GM19324 (cell line): ENCODE results near the gene CDX4.
"Not testable (repeated sequence)": the region's sequence is repeated elsewhere in the genome, so short reads cannot be mapped to it uniquely, and the experiment has no call there.

Experiments used
- ATAC-seq: cut with Tn5 transposase; IDR thresholded peaks from one replicate; pipeline ENCODE4 v1.9.1; 2021; ENCODE audit warnings: mild to moderate bottlenecking, moderate library complexity; ENCODE audit not compliant: unreplicated experiment, low FRiP score

The CDX4 gene, protein sequence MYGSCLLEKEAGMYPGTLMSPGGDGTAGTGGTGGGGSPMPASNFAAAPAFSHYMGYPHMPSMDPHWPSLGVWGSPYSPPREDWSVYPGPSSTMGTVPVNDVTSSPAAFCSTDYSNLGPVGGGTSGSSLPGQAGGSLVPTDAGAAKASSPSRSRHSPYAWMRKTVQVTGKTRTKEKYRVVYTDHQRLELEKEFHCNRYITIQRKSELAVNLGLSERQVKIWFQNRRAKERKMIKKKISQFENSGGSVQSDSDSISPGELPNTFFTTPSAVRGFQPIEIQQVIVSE

DNA sequence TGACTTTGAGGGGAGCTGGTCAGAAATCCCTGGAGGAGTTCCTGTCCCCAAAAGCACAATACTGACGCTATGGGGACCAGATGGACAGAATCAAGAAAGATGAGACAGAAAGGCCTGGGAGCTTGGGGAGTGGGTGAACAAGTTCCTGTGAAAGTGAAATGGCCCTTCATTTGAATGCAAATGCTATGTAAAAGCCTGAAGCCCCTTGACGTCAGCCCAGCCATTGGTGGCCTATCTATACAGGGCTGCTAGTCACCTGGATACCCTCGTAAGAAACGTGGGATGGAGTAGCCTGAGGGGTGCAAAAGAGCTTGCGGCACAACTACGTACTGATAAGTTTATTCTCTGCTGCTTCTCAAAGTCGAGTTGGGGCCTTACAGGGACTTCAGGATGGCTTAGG lies at the start of gene CDX4:
CDX4 (plus strand) TSS at position 223 of the 400 bp plus-strand sequence. CDS start 201 bp downstream, outside the sequence.
- no peak for ATAC-seq

DNA sequence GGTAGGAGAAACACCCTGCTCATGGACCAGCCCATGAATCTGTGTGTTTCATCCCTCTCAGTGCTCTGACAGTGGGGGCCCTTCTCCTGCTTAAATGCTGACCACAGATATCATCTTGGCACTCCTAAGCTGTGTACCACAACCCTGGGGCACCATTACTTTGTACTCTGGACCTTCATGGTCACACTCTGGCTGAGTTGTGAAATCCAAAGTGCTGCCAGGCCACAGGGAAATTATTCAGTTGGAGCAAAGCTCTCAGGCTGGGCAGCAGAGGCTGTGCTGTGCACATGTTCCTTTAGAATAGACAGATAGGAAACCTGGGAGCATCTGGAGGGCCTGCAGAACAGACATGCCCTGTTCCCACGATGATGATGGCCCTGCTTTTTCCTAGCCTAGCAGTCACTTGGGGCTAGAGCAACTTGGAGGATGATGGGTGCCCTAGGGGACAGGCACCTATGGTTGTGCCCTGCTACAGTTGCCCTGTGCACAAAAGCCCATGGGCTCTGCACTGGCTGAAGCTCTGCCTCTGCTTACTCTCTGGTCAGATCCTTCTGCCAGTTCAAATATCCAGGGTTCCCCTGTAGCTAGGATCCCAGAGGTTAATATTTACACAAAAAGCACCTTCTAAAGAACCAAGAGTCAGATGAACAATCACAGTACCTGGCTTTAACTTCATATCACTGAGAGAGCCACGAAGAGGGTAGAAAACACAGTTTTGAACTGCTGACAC lies 48.5 kb upstream of the CDX4 start:
- ATAC-seq: no peak

DNA sequence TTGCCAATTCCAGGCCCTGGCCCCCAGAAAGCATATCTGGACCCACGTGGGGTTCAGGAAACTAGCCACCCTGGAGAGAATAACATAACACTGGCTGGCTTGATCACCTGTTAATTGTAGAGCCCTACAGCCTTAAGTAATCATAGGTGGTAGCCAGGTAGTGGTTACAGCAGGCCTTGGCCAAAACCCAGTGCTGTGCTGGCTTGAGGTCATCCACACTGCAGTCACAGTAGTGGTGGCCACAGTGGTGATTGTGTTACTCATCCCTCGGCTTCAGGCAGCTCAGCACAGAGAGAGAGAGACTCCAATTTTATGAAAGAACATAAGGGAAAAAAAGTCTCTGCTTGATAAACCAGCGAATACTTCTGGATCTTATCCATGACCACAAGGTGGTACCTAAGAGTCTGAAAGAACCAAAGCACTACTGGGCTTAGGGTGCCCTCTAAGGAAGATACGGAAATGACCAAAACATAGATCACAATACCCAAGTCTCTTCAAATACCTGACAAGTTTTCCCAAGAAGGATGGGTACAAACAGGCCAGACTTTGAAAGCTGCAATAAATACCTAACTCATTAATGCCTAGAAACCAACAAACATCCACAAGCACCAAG lies 46.6 kb upstream of the CDX4 start:
- ATAC-seq: no peak

DNA sequence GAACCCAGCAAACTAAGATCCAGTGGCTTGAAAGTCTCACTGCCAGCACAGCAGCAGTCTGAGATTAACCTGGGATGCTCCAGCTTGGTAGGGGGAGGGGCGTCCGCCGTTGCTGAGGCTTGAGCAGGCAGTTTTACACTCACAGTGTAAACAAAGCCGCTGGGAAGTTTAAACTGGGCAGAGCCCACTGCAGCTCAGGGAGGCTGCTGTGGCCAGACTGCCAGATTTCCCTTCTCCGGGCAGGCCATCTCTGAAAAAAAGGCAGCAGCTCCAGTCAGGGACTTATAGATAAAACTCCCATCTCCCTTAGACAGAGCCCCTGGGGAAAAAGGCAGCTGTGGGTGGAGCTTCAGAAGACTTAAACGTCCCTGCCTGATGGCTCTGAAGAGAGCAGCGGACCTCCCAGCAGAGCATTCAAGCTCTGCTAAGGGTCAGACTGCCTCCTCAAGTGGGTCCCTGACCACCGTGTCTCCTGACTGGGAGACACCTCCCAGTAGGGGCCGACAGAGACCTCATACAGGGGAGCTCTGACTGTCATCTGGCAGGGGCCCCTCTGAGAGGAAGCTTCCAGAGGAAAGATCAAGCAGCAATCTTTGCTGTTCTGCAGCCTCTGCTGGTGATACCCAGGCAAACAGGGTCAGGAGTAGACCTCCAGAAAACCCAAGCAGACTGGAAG lies 45.1 kb upstream of the CDX4 start:
- no peak for ATAC-seq

DNA sequence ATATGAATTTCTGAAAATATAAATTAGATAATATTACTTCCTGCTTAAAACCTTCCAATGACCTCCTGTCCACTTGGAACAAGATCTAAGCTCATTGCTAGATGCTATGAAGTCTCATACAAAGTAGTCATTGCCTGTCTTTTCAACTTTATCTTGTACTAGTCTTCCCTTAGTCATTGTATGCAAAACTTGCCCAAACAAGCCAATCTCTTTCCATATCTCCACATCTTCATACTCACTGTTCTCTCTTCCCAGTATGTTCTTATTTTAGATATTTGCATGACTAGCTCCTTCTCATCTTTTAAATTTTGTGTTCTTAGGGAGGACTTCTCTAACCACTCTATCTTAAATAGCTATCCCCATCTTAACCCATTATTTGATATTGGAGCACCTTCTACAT lies 33.9 kb upstream of the CDX4 start:
- ATAC-seq: no peak

DNA sequence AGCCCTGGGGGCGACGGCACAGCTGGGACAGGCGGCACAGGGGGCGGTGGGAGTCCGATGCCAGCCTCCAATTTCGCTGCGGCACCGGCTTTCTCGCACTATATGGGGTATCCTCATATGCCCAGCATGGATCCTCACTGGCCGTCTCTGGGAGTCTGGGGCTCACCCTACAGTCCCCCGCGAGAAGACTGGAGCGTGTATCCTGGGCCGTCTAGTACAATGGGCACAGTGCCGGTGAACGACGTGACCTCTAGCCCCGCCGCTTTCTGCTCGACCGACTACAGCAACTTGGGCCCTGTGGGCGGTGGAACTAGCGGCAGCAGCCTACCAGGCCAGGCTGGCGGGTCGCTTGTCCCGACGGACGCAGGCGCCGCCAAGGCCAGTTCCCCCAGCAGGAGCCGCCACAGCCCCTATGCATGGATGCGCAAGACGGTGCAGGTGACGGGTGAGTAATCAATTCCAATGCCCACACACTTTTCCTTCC lies 500 bp downstream of the CDX4 start:
- ATAC-seq: no peak

DNA sequence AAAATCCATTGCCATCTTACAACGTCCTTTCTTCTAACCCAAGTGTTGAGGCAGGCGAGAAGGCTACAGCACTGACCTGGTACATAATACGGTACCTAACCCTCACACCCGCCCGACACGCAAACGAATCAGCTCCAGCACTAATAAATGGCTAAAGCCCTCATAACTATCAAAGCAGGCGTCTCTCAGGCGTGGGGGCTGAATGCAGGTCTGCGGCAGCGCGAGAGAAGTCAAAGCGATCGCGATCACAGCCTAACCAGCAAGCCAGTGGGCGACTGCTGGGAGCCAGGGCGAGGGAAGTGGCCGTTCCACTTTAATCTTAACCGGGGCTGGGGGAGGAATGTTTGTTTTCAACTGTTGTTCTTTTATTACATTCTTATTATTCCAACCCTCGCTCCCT lies 1.5 kb downstream of the CDX4 start:
- no peak for ATAC-seq

DNA sequence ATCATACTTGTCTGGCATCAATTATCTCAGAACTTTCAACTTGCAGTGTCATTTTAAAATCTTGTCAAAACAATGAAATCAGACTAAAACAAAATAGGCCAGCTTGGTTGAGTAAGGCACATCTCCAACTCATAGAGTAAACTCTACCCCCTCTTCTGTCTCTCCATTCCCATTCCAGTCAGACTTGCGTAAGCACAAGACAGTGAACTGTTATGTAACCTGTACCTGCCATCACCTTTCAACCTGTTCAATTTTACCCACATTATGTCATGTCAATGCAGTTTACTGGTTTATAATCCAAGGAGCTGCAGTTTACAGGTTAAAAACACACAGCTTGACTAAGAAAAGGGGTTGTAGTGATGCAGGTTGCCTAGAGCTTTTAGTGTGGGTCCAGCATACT lies 8.3 kb downstream of the CDX4 start:
- ATAC-seq: no peak

DNA sequence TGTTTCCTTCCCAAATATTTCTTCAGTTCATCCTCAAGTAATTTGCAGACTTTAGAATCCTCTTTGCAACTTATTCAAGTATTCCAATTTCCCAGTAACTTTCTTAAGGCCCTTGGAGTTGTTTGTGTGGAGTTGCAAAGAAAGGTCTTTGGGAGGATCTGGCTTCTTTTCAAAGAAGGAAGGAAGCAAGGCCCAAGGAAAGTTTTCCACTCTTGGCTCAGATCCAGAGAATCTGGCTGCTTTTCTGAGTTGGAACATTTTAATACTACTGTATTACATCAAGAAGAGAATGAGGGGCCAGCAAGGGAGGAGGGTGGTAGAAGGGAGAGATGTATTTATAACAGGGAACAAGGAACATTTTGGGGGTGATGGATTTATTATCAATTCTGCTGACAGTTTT lies 10.5 kb downstream of the CDX4 start:
- no peak for ATAC-seq

DNA sequence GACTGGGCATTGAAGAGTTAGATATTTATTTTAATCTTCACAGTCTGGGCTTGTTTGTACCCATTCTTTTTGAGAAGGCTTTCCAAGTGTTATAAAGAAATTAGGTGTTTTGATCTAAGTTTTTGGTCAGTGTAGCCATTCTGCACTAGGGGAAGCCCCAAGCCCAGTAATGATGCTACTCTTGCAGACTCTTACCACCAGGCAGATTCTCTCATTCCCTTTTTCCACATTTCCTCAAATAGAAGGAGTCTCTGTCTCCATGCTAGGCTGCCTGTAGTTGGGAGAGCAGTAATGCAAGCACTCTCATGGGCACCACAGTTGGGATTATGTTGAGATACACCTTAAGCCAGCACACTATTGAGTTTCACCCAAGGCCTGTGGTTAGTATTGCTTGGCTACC lies 21.5 kb downstream of the CDX4 start:
- ATAC-seq: no peak

DNA sequence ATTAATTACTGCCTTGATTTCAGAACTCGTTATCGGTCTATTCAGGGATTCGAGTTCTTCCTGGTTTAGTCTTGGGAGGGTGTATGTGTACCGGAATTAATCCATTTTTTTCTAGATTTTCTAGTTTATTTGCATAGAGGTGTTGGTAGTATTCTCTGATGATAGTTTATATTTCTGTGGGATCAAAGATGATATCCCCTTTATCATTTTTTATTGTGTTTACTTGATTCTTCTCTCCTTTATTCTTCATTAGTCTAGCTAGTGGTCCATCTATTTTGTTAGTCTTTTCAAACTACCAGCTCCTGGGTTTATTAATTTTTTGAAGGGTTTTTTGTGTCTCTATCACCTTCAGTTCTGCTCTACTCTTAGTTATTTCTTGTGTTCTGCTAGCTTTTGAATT lies 32.1 kb downstream of the CDX4 start:
- no peak for ATAC-seq

DNA sequence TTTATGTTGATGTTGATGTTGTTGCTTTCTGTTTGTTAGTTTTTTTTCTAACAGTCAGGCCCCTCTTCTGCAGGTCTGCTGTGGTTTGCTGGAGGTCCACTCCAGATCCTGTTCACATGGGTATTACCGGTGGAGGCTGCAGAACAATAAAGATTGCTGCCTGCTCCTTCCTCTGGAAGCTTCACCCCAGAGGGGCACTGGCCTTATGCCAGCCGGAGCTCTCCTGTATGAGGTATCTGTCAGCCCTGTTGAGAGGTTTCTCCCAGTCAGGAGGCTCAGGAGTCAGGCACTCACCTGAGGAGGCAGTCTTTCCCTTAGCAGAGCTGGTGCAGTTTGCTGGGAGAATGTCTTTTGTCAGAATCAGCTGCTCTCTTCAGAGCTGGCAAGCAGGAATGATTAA lies 34.7 kb downstream of the CDX4 start:
- no peak for ATAC-seq

DNA sequence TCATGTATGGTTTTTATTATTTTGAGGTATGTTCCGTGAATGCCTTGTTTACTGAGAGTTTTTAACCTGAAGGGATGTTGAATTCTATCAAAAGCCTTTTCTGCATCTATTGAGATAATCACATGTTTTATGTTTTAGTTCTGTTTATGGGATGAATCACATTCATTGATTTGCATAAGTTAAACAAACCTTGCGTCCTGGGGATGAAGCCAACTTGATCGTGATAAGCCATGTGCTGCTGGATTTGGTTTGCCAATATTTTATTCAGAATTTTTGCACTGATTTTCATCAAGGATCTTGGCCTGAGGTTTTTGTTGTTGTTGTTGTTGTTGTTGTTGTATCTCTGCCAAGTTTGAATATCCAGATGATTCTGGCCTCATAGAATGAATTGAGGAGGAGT lies 43.8 kb downstream of the CDX4 start:
- ATAC-seq: no peak

DNA sequence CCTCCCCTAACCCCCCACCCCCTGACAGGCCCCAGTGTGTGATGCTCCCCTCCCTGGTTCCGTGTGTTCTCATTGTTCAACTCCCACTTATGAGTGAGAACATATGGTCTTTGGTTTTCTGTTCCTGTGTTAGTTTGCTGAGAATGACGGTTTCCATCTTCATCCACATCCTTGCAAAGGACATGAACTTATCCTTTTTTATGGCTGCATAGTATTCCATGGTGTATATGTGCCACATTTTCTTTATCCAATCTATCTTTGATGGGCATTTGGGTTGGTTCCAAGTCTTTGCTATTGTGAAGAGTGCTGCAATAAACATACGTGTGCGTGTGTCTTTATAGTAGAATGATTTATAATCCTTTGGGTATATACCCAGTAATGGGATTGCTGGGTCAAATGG lies 45.3 kb downstream of the CDX4 start:
- ATAC-seq: not testable (repeated sequence)
